ENCODE measurements around the gene PTPRZ1. TPM values are rescaled to one million over a fixed set of nuclear protein-coding genes. Genes with fewer than 3 reads are reported as not detected.

PTPRZ1 gene
- total and polyA plus RNA-seq, 4 donors: 0.07 to 0.17 (median 0.09) TPM; not detected in 1

- H3K36me3 ChIP-seq (ENCODE audit: control insufficient read depth in 4 of 4, insufficient read depth in 3 of 4, low read depth in 1 of 4, low read length in 3 of 4): no peaks in the 10 kb centered on the region
- no peak for TF ChIP-seq SP1 (IDR thresholded peaks at IDR 0.05)
- no peak for TF ChIP-seq FOXA1 (IDR thresholded peaks at IDR 0.05)
- TF ChIP-seq HNF4A (conservative IDR thresholded peaks at IDR 0.05): no peak
- TF ChIP-seq GABPA (IDR thresholded peaks at IDR 0.05 in 1 of 2, conservative IDR thresholded peaks at IDR 0.05 in 1 of 2): no peak
- TF ChIP-seq, protein P1, sequence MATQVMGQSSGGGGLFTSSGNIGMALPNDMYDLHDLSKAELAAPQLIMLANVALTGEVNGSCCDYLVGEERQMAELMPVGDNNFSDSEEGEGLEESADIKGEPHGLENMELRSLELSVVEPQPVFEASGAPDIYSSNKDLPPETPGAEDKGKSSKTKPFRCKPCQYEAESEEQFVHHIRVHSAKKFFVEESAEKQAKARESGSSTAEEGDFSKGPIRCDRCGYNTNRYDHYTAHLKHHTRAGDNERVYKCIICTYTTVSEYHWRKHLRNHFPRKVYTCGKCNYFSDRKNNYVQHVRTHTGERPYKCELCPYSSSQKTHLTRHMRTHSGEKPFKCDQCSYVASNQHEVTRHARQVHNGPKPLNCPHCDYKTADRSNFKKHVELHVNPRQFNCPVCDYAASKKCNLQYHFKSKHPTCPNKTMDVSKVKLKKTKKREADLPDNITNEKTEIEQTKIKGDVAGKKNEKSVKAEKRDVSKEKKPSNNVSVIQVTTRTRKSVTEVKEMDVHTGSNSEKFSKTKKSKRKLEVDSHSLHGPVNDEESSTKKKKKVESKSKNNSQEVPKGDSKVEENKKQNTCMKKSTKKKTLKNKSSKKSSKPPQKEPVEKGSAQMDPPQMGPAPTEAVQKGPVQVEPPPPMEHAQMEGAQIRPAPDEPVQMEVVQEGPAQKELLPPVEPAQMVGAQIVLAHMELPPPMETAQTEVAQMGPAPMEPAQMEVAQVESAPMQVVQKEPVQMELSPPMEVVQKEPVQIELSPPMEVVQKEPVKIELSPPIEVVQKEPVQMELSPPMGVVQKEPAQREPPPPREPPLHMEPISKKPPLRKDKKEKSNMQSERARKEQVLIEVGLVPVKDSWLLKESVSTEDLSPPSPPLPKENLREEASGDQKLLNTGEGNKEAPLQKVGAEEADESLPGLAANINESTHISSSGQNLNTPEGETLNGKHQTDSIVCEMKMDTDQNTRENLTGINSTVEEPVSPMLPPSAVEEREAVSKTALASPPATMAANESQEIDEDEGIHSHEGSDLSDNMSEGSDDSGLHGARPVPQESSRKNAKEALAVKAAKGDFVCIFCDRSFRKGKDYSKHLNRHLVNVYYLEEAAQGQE (IDR thresholded peaks at IDR 0.05): no peak
- TF ChIP-seq, protein P2, sequence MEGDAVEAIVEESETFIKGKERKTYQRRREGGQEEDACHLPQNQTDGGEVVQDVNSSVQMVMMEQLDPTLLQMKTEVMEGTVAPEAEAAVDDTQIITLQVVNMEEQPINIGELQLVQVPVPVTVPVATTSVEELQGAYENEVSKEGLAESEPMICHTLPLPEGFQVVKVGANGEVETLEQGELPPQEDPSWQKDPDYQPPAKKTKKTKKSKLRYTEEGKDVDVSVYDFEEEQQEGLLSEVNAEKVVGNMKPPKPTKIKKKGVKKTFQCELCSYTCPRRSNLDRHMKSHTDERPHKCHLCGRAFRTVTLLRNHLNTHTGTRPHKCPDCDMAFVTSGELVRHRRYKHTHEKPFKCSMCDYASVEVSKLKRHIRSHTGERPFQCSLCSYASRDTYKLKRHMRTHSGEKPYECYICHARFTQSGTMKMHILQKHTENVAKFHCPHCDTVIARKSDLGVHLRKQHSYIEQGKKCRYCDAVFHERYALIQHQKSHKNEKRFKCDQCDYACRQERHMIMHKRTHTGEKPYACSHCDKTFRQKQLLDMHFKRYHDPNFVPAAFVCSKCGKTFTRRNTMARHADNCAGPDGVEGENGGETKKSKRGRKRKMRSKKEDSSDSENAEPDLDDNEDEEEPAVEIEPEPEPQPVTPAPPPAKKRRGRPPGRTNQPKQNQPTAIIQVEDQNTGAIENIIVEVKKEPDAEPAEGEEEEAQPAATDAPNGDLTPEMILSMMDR (IDR thresholded peaks at IDR 0.05; ENCODE audit: low read depth, low read length, missing input control): no peak
- TF ChIP-seq, protein P3, sequence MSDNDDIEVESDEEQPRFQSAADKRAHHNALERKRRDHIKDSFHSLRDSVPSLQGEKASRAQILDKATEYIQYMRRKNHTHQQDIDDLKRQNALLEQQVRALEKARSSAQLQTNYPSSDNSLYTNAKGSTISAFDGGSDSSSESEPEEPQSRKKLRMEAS (IDR thresholded peaks at IDR 0.05): no peak
- TF ChIP-seq YY1 (IDR thresholded peaks at IDR 0.05): no peak
- no peak for TF ChIP-seq RAD21 (IDR thresholded peaks at IDR 0.05)
- no peak for TF ChIP-seq NR2F2 (IDR thresholded peaks at IDR 0.05)
- no peak for TF ChIP-seq TAF1 (conservative IDR thresholded peaks at IDR 0.05)
- H3K9ac ChIP-seq (ENCODE audit: low read depth in 1 of 2, low read length in 2 of 2): no peak overlapping the region
- H3K9me3 ChIP-seq (ENCODE audit: control insufficient read depth in 4 of 4, low read length in 3 of 4): no peaks in the 10 kb centered on the region
- no peak overlapping the region for H3K4me3 ChIP-seq (ENCODE audit: low read depth in 1 of 3, low read length in 3 of 3)
- no peak overlapping the region for H3K27ac ChIP-seq (ENCODE audit: low read depth in 1 of 2, low read length in 2 of 2)
- no peak for DNase-seq (ENCODE audit: low spot score)
- no peaks in the 10 kb centered on the region for H3K27me3 ChIP-seq (ENCODE audit: control insufficient read depth in 4 of 4, insufficient read depth in 4 of 4, low read length in 3 of 4)
- H3K4me1 ChIP-seq (ENCODE audit: control insufficient read depth in 4 of 4, insufficient read depth in 4 of 4, low read length in 3 of 4): no peaks in the 10 kb centered on the region
- WGBS: 80% methylated on average over 8 of the region's 8 CpGs
Measured at GRCh38 chr7:121832347-121832746, 40.6 kb upstream of the PTPRZ1 start.

GRCh38 chr7:121833991-121834390, 39.0 kb upstream of the PTPRZ1 start:
- Histone ChIP-seq H3K9ac (ENCODE audit: low read depth in 1 of 2, low read length in 2 of 2) (no peak overlapping the region), H3K4me3 (ENCODE audit: low read depth in 1 of 3, low read length in 3 of 3) (no peak overlapping the region), H3K27me3 (ENCODE audit: control insufficient read depth in 4 of 4, insufficient read depth in 4 of 4, low read length in 3 of 4) (no peaks in the 10 kb centered on the region), H3K27ac (ENCODE audit: low read depth in 1 of 2, low read length in 2 of 2) (no peak overlapping the region), H3K9me3 (ENCODE audit: control insufficient read depth in 4 of 4, low read length in 3 of 4) (no peaks in the 10 kb centered on the region), H3K4me1 (ENCODE audit: control insufficient read depth in 4 of 4, insufficient read depth in 4 of 4, low read length in 3 of 4) (no peaks in the 10 kb centered on the region), H3K36me3 (ENCODE audit: control insufficient read depth in 4 of 4, insufficient read depth in 3 of 4, low read depth in 1 of 4, low read length in 3 of 4) (no peaks in the 10 kb centered on the region)
- DNase-seq (ENCODE audit: low spot score): no peak
- TF ChIP-seq TAF1 (conservative IDR thresholded peaks at IDR 0.05) (no peak), FOXA2 (IDR thresholded peaks at IDR 0.05) (no peak), GABPA (IDR thresholded peaks at IDR 0.05 in 1 of 2, conservative IDR thresholded peaks at IDR 0.05 in 1 of 2) (no peak)
- TF ChIP-seq, protein P4, sequence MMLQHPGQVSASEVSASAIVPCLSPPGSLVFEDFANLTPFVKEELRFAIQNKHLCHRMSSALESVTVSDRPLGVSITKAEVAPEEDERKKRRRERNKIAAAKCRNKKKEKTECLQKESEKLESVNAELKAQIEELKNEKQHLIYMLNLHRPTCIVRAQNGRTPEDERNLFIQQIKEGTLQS (IDR thresholded peaks at IDR 0.05): no peak
- TF ChIP-seq, protein P5, sequence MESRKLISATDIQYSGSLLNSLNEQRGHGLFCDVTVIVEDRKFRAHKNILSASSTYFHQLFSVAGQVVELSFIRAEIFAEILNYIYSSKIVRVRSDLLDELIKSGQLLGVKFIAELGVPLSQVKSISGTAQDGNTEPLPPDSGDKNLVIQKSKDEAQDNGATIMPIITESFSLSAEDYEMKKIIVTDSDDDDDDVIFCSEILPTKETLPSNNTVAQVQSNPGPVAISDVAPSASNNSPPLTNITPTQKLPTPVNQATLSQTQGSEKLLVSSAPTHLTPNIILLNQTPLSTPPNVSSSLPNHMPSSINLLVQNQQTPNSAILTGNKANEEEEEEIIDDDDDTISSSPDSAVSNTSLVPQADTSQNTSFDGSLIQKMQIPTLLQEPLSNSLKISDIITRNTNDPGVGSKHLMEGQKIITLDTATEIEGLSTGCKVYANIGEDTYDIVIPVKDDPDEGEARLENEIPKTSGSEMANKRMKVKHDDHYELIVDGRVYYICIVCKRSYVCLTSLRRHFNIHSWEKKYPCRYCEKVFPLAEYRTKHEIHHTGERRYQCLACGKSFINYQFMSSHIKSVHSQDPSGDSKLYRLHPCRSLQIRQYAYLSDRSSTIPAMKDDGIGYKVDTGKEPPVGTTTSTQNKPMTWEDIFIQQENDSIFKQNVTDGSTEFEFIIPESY (IDR thresholded peaks at IDR 0.05): no peak
